OCI-LY1 (cell line): ENCODE results near the gene BDNF.

Experiments used
- H2AFZ ChIP-seq: fragments of 200-600 bp; sonication (generic), shearing (Covaris generic); 2 replicates; pipeline ENCODE4 v1.6.0; 2014; ENCODE audit warnings: antibody characterized with exemption, mild to moderate bottlenecking, low read length
- H3F3A ChIP-seq: fragments of 200-600 bp; sonication (generic), shearing (Covaris generic); 2 replicates; pipeline ENCODE4 v1.6.0; 2014; ENCODE audit warnings: mild to moderate bottlenecking, antibody characterized with exemption, low read length, moderate library complexity; ENCODE audit not compliant: insufficient read depth
- H3K27ac ChIP-seq: fragments of 200-600 bp; sonication (generic); 2 replicates; pipeline ENCODE4 v1.5.1; 2014; ENCODE audit warnings: low read length, mixed run types, mild to moderate bottlenecking, low read depth; ENCODE audit not compliant: poor library complexity, severe bottlenecking
- H3K27me3 ChIP-seq: fragments of 200-600 bp; sonication (generic); 2 replicates; pipeline ENCODE4 v1.6.0; 2014; ENCODE audit warnings: antibody characterized with exemption, mild to moderate bottlenecking, low read length, moderate library complexity; ENCODE audit not compliant: insufficient read depth
- H3K36me3 ChIP-seq: fragments of 200-600 bp; sonication (generic); 2 replicates; pipeline ENCODE4 v1.6.1; 2014; ENCODE audit warnings: mild to moderate bottlenecking, antibody characterized with exemption, low read length, moderate library complexity, mixed read lengths; ENCODE audit not compliant: insufficient read depth
- H3K4me1 ChIP-seq: fragments of 200-600 bp; sonication (generic); 2 replicates; pipeline ENCODE4 v1.5.1; 2014; ENCODE audit warnings: mild to moderate bottlenecking, low read length, moderate library complexity; ENCODE audit not compliant: insufficient read depth, severe bottlenecking
- H3K4me2 ChIP-seq: fragments of 200-600 bp; sonication (generic), shearing (Covaris generic); 2 replicates; pipeline ENCODE4 v1.6.1; 2014; ENCODE audit warnings: low read length
- H3K4me3 ChIP-seq: fragments of 200-600 bp; sonication (generic); 2 replicates; pipeline ENCODE4 v1.5.1; 2014; ENCODE audit warnings: low read length, low read depth, mild to moderate bottlenecking, mixed read lengths; ENCODE audit not compliant: poor library complexity, severe bottlenecking
- H3K79me2 ChIP-seq: fragments of 200-600 bp; shearing (Covaris generic); 2 replicates; pipeline ENCODE4 v1.6.1; 2016; ENCODE audit warnings: mixed run types, low read length, mixed read lengths; ENCODE audit not compliant: insufficient read depth
- H3K9ac ChIP-seq: fragments of 200-600 bp; sonication (generic), shearing (Covaris generic); 2 replicates; pipeline ENCODE4 v1.6.1; 2014; ENCODE audit warnings: mild to moderate bottlenecking, low read length, mixed read lengths
- H3K9me2 ChIP-seq: fragments of 200-600 bp; sonication (generic), shearing (Covaris generic); 2 replicates; pipeline ENCODE4 v1.6.1; 2014; ENCODE audit warnings: low read depth, mild to moderate bottlenecking, low read length, mixed read lengths
- H3K9me3 ChIP-seq: fragments of 200-600 bp; shearing (Covaris generic); 2 replicates; pipeline ENCODE4 v1.6.1; 2014; ENCODE audit warnings: low read length, mixed read lengths
- H4K20me1 ChIP-seq: fragments of 200-600 bp; sonication (generic), shearing (Covaris generic); 2 replicates; pipeline ENCODE4 v1.6.0; 2016; ENCODE audit warnings: mild to moderate bottlenecking, low read length; ENCODE audit not compliant: insufficient read depth
- EZH2 ChIP-seq: fragments of 200-600 bp; sonication (generic), shearing (Covaris generic); IDR thresholded peaks from 2 replicates; pipeline ENCODE4 v1.8.0; 2017; ENCODE audit warnings: borderline replicate concordance, mixed run types, mild to moderate bottlenecking, antibody characterized with exemption, low read length, moderate library complexity, mixed read lengths
- TF ChIP-seq, protein P1 (sequence below): fragments of 200-600 bp; sonication (generic), shearing (Covaris generic); IDR thresholded peaks from 2 replicates; pipeline ENCODE4 v1.5.1; 2017; ENCODE audit warnings: mild to moderate bottlenecking, antibody characterized with exemption, low read length, moderate library complexity, mixed read lengths

BDNF gene

DNA sequence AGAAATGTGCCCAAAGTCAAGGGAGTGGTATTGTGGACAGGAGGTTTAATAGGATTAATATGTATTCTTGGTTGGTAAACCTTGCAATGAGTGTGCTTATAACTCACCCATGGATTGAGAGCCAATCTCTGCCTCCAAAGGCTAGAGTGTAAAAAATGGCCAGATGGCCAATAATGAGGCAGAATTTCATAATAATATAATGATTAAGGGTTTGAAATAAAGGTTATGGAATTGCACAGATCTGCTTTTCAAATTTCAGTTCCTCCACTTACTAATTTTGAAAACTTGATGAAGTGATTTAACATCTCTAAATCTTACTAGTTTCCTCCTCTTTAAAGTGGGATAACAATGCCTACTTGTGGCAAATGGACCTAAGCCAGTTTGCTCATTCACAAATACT, 94.8 kb downstream of the BDNF start:
- no peaks in the 10 kb centered on the region for H3K79me2 ChIP-seq
- H3K27ac ChIP-seq: no peak overlapping the region
- no peak for TF ChIP-seq EZH2
- TF ChIP-seq, protein P1, sequence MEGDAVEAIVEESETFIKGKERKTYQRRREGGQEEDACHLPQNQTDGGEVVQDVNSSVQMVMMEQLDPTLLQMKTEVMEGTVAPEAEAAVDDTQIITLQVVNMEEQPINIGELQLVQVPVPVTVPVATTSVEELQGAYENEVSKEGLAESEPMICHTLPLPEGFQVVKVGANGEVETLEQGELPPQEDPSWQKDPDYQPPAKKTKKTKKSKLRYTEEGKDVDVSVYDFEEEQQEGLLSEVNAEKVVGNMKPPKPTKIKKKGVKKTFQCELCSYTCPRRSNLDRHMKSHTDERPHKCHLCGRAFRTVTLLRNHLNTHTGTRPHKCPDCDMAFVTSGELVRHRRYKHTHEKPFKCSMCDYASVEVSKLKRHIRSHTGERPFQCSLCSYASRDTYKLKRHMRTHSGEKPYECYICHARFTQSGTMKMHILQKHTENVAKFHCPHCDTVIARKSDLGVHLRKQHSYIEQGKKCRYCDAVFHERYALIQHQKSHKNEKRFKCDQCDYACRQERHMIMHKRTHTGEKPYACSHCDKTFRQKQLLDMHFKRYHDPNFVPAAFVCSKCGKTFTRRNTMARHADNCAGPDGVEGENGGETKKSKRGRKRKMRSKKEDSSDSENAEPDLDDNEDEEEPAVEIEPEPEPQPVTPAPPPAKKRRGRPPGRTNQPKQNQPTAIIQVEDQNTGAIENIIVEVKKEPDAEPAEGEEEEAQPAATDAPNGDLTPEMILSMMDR: no peak
- H3K9me3 ChIP-seq: no peaks in the 10 kb centered on the region
- no peak overlapping the region for H3K9ac ChIP-seq
- no peak overlapping the region for H2AFZ ChIP-seq
- H3K4me1 ChIP-seq: no peaks in the 10 kb centered on the region
- no peaks in the 10 kb centered on the region for H3K27me3 ChIP-seq
- no peaks in the 10 kb centered on the region for H4K20me1 ChIP-seq
- no peaks in the 10 kb centered on the region for H3K36me3 ChIP-seq
- H3F3A ChIP-seq: no peaks in the 10 kb centered on the region
- no peak overlapping the region for H3K4me2 ChIP-seq
- H3K9me2 ChIP-seq: no peaks in the 10 kb centered on the region
- H3K4me3 ChIP-seq: no peak overlapping the region
